Fibroblast of lung (primary cell): ENCODE measurements around the gene BIN1.

Experiments used
- EZH2 ChIP-seq: IDR thresholded peaks from 2 replicates; pipeline ENCODE4 v1.5.1; 2012; ENCODE audit warnings: low read length, control low read depth, mild to moderate bottlenecking; ENCODE audit errors: missing control alignments
- TF ChIP-seq, protein P1 (sequence below), 2 donors: IDR thresholded peaks in 1 of 2; conservative IDR thresholded peaks in 1 of 2; 1 replicate in 1 of 2; 2 replicates in 1 of 2; pipeline ENCODE4 v1.5.1; 2011 to 2012; ENCODE audit warnings: low read length in 2 of 2, control low read depth in 1 of 2, inconsistent platforms in 1 of 2, low read depth in 1 of 2, mild to moderate bottlenecking in 1 of 2

DNA sequence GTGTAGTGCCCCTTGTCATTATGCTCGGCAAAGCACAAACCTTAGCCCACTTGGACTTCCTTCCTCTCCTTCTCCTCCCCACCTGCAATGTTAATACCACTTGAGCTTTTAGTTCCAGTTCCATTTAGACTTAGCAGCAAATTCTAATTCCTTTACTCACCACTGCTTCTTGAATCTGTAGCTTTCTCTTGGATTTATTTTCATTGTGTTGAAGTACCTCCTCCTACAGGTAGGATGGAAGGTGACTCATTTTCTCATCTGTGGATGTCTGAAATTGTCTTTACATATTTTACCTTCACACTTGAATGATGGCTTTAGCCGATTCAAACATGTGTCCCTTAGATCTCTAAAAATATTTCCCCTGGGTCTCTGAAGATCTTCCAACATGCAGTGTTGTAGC lies 32.8 kb upstream of the BIN1 start:
- TF ChIP-seq, protein P1, sequence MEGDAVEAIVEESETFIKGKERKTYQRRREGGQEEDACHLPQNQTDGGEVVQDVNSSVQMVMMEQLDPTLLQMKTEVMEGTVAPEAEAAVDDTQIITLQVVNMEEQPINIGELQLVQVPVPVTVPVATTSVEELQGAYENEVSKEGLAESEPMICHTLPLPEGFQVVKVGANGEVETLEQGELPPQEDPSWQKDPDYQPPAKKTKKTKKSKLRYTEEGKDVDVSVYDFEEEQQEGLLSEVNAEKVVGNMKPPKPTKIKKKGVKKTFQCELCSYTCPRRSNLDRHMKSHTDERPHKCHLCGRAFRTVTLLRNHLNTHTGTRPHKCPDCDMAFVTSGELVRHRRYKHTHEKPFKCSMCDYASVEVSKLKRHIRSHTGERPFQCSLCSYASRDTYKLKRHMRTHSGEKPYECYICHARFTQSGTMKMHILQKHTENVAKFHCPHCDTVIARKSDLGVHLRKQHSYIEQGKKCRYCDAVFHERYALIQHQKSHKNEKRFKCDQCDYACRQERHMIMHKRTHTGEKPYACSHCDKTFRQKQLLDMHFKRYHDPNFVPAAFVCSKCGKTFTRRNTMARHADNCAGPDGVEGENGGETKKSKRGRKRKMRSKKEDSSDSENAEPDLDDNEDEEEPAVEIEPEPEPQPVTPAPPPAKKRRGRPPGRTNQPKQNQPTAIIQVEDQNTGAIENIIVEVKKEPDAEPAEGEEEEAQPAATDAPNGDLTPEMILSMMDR (conservative IDR thresholded peaks at IDR 0.05 in 1 of 2, IDR thresholded peaks at IDR 0.05 in 1 of 2; ENCODE audit: low read depth in 1 of 2, low read length in 2 of 2) = no peak
- no peak for TF ChIP-seq EZH2
